ENCODE data around the gene HS3ST1. TPM values are rescaled to one million over a fixed set of nuclear protein-coding genes. Genes with fewer than 3 reads are reported as not detected.

Gene HS3ST1
- total RNA-seq, 1 experiment from 2014 or later, result 134 TPM

- Histone ChIP-seq H3K4me1 (ENCODE audit: control insufficient read depth in 1 of 2, insufficient read depth in 2 of 2, low read length in 2 of 2) (peaks cover 5 to 76% of the 10 kb centered on the region in 2 experiments; a peak in 3 of 4 replicates), H4K20me1 (ENCODE audit: insufficient read depth) (peaks cover 38% of the 10 kb centered on the region), H3K27ac (ENCODE audit: low read depth, low read length) (no peak overlapping the region; the same call in 1 of the 2 replicates), H3K9me2 (ENCODE audit: insufficient read depth) (no peaks in the 10 kb centered on the region), H3K9me3 (ENCODE audit: control insufficient read depth in 1 of 2, insufficient read depth in 1 of 2, low read depth in 1 of 2, low read length in 2 of 2) (no peaks in the 10 kb centered on the region), H3K79me2 (ENCODE audit: insufficient read depth, low read length) (peaks cover 100% of the 10 kb centered on the region), H3K4me2 (ENCODE audit: low read length) (no peak overlapping the region), H2AFZ (ENCODE audit: low read depth, low read length, poor library complexity, severe bottlenecking) (no peak overlapping the region), H3K4me3 (replicated peaks in 1 of 2; ENCODE audit: low read depth in 1 of 2, low read length in 2 of 2) (no peak overlapping the region), H3K36me3 (ENCODE audit: control insufficient read depth in 1 of 2, insufficient read depth in 2 of 2, low read length in 2 of 2) (peaks cover 22 to 93% of the 10 kb centered on the region in 2 experiments), H3K9ac (ENCODE audit: low read length) (0 out of 2 replicates have a peak overlapping the region, but pooled peaks have one; percentile 1), H3K27me3 (ENCODE audit: insufficient read depth, low read length) (no peaks in the 10 kb centered on the region)
- intact Hi-C loops (cut with micrococcal nuclease), result no loop called here
- ChIA-PET POLR2A (no interaction called here), CTCF (no interaction called here), RAD21 (ENCODE audit: low non-redundant PET in 1 of 2, low total read pairs in 2 of 2, uncharacterized antibody in 2 of 2, unreplicated experiment in 2 of 2) (no interaction called here)
- TF ChIP-seq EZH2phosphoT487 (IDR thresholded peaks at IDR 0.05; ENCODE audit: borderline replicate concordance) (no peak), POLR2AphosphoS5 (IDR thresholded peaks at IDR 0.05; ENCODE audit: low read depth, low read length) (peak; percentile 19; the same call in 1 of the 2 replicates), RAD21 (IDR thresholded peaks at IDR 0.05; ENCODE audit: low read depth) (peak; percentile 31; the same call in 1 of the 2 replicates), MAX (IDR thresholded peaks at IDR 0.05) (peak; percentile 55; the same call in 1 of the 2 replicates), JUND (IDR thresholded peaks at IDR 0.05) (no peak), SRF (IDR thresholded peaks at IDR 0.05; ENCODE audit: low read depth) (no peak), EZH2 (IDR thresholded peaks at IDR 0.05) (no peak), SP1 (IDR thresholded peaks at IDR 0.05; ENCODE audit: low read depth) (no peak), YY1 (IDR thresholded peaks at IDR 0.05; ENCODE audit: extremely low read depth, insufficient replicate concordance, low read depth, low read length) (no peak), CTCF (IDR thresholded peaks at IDR 0.05 in 2 of 3, conservative IDR thresholded peaks at IDR 0.05 in 1 of 3; ENCODE audit: borderline replicate concordance in 1 of 3, insufficient read depth in 1 of 3, low read depth in 2 of 3, low read length in 2 of 3) (peak in 1 of 3 experiments; percentile 28; a peak in 2 of 6 replicates), ELF1 (IDR thresholded peaks at IDR 0.05; ENCODE audit: borderline replicate concordance, low read depth) (no peak), CBX3 (IDR thresholded peaks at IDR 0.05; ENCODE audit: low read depth) (no peak)
- DNase-seq (ENCODE audit: low read depth, low spot score) (no peak), ATAC-seq (peak; percentile 49; the same call in 1 of the 2 replicates)
- no TSS peak for BruUV-seq (replicated peaks)
Observed at GRCh38 chr4:11418610-11419009, 10.1 kb downstream of the HS3ST1 start.

Data from HCT116 (cell line).